DMS 273 treated with DMSO at 0.1 percent for 48 hours (cell line): ENCODE measurements around the gene BLM.
A peak's percentile ranks its signal among the peaks of the same experiment; 100 is the strongest.

Source experiments
- DNase-seq: peaks from one replicate; lab custom pipeline; 2025; lab: John Stamatoyannopoulos, UW

The BLM gene

DNA sequence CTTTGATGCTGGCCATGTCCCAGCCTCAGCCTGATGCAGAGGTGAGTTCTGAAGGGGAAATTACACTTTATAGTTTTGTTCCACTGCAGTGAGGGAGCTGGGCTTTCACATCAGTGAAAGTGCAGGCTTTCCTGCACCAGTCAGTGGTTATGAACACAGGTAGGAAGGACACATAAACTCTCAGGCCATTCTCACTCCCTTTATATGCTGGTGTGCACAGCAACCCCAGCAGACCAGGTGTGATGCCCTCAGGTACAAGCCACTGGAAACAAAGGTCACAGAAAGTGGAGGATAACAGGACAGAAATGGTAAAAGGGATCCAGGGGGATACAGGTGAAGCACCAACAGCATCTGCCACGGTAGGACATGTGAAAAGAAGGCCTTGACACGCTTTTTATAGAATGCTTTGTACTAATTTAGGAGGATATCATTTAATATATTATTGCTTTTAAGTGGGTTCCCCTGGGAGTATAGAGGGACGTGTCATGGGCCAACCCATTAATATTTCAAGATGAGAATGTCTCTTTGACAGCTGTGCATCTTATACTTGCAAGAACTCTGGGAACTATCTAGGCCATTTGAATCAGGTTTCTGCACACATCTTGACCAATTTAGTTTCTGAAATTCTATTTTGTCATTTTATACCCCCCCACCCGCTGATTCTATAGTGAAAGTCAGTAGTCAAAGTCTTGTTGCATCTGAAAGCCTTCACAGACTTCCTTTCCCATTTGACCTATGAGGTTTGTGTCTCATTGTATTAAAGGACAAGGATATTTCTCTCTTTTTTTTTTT lies 25.0 kb upstream of the BLM start:
- DNase-seq: no peak

DNA sequence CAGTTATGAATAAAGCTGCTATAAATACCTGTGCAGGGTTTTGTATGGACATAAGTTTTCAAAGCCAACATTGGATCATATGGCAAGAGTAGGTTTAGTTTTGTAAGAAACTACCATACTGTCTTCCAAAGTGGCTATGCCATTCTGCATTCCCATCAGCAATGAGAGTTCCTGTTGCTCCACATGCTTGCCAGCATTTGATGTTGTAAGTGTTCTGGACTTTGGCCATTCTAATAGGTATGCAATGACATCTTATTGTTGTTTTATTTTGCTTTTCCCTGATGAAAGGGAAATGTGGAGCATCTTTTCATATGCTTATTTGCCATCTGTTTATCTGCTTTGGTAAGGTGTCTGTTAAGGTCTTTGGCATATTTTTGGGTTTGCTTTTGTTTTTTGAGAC lies 22.2 kb upstream of the BLM start:
- no peak for DNase-seq

DNA sequence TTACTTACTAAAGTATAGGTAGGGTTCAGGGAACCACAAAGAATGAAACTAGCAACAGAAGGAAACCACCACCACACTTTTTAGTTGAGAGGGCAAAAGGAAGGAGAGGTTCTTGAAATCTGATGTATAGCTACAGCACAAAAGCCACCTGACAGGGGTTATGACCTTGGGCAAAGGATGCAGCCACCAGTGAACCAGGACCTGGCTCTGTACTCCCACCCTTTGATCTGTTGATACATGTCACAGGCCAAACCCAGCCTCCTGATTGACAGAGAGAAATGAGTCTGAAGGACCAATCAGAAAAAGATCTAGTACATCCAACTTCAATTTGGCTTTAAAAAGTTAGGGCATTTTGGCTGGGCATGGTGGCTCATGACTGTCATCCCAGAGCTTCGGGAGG lies 20.0 kb upstream of the BLM start:
- no peak for DNase-seq

DNA sequence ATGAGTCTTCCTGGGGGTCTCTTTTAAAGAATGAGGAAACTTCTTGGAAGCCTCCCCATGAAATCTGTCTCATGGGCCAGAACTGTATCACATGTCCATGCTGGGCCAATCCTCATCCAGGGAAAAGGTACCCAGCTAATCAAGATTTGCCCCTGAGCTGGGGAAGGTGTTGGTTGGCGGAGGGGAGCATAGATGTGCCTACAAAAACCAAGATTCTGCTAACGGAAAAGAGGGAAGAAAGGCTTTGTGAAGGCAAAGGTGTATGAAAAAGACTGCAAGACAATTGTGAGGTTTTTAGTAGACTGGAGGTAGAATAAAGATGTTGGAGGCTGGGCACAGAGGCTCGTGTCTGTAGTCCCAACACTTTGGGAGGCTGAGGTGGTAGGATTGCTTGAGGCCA lies 18.5 kb upstream of the BLM start:
- no peak for DNase-seq

DNA sequence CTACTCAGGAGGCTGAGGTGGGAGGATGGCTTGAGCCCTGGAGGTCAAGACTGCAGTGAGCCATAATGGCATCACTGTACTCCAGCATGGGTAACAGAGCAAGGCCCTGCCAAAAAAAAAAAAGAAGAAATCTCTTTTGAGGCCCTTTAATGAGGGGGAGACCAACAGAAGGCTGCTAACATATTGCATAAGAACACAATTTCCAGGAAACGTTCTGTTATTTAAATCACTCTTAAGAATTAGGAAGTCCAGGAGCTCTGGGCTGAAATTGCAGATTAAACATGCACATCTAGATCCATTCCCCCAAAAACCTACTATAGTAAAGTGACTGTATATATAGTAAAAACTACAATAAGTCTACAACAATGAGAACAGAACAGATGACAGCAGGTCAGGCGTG lies 16.1 kb upstream of the BLM start:
- DNase-seq: no peak

DNA sequence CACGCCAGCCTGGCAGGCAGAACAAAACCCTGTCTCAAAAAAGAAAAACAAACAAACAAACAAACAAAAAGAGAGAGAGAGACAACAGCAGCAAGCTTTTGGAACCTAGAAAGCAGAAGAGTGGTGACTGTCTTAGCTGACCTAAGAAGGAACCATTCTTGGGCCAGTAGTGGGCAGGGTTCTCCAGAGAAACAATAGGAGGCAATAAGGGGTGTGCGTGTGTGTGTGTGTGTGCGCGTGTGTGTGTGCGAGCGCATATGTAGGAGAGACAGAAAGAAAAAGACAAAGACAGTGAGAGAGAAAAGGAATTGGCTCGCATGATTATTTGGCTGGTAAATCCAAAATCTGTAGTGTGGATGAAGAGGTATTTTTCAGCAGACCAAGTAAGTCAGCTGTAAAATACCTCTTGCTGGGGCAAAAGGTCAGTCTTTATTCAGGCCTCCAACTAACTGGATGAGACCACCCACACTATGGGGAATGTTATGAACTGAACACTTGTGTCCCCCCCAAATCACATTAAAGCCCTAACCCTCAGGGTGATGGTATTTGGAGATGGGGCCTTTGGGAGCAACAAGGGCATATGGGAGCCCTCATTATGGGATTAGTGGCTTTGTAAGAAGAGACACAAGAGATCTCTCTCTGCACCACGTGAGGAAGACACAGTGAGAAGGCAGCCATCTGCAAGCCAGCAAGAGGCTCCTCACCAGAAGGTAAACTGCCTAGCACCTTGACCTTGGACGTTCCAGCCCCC lies 15.1 kb upstream of the BLM start:
- peak; percentile 36 for DNase-seq

DNA sequence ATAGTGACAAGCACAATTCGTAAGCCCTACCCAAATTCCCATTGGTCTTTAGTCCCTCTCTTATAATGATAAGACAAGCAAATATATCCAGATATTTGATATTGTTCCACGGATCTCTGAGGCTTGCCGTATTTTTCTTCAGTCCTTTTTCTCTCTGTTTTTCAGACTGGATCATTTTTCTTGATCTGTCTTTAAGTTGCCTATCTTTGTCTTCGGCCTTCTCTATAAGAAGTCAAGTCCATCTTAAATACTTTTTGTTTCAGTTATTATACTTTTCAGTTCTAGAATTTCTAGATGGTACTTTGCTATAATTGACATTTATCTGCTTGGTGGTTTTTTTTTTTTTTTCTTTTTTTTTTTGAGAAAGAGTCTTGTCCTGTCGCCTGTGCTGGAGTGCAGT lies 13.7 kb upstream of the BLM start:
- DNase-seq: no peak

DNA sequence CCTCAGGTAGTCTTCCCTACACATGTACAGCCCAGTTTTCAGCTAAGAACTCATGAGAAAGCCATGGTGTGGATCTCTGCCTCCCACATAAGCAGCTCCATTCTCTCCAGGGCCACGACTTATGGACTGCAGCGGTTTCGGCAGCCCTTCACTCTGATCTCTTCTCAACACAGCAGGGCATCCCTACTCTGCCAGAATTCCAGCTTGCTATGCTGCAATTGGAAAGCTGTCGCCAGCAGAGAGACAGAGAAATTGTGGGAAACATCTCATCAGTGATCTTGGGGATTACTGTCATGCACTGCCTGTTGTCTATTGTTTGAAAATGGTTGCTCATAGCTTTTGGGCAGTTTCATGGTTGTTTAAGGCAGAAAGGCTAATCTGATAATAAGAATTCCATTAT lies 11.9 kb upstream of the BLM start:
- no peak for DNase-seq

DNA sequence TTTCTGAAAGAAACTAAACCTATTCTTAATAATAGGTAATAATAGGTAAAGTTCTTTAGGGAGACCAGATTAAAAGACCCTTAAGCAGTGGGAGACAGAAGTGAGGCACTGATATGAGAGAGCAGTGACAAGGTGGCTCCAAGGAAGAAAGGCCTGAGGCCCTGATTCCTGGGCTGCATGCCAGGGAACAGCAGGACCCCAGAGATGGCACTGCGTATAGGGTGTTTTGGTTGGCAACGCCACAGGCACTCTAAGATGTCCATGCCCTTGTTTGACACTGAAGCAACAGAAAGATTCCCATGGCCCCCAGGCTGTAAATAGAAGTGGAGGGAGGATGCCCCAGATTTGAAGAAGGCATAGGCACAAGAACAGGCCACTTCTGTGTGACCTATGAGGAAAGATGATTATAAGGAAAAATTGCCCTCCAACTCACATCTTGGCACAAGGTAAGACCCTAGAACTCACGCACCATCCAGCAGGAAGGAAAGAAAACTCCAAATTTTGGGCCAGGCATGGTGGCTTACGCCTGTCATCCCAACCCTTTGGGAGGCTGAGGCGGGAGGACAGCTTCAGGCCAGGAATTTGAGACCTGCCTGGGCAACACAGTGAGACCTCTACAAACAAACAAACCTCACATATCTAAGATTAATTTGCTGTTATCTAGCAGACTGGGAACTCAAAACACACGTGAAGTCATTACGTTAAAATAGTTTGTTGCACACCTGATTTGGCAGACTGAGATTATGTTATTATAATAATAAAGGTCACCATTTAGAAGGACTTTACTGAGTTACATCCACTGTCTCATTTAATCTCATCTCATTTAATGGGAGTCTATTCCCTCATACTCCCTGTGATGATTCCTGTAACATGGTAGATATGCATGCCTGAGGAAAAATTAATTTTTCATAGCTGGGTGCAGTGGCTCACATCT lies 10.5 kb upstream of the BLM start:
- peak; percentile 44 for DNase-seq

DNA sequence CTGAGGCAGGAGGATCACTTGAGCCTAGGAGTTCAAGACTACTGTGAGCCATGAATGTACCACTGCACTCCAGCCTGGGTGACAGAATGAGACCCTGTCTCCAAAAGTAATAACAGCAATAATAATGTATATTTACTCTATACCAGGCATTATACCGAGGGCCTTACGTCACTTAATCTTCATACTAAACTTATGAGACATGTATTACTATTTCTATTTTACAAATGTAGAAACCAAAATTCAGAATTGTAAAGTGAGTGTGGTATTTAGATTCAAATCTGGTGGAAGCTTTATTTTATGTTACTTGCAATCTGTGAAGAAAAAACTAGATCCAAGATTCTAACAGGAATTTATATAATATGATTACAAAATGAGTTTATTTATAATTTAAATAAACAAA lies 9.7 kb upstream of the BLM start:
- DNase-seq: no peak

DNA sequence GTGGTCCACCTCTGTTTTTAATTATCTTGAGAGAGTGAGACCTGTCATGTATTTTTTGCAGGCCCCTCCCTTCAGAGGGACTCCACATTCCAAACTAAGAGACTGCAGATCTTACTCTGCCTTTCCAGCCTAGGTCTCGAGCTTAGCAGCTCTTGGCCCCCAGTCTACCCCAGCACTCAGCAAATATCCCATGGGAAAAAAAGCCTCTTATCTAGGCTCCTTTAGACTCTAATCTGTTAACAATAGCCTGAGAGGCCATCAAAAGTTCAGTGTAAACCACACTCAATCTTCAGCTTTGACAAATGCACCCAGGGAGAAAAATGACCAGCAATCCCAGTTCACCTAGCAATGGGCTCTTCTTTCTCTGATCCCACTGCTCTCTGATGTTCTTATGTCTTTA lies 8.6 kb upstream of the BLM start:
- DNase-seq: no peak

DNA sequence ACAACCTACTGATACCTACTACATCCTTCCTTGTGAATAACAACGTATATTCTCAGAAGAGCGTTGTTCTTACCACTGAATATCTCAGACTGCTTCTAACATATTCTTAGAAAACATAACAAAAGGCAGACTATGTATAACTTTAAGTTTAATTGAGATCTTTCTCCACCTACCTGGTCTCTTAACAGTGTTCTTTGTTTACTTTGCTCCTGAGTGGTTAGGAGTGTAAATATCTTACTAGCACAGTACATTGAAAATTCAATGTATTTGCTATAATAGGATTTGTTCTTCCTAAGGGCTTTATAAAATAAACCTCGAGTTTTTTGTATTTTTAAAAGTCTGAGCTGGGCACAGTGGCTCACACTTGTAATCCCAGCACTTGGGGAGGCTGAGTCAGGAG lies 7.9 kb upstream of the BLM start:
- no peak for DNase-seq

DNA sequence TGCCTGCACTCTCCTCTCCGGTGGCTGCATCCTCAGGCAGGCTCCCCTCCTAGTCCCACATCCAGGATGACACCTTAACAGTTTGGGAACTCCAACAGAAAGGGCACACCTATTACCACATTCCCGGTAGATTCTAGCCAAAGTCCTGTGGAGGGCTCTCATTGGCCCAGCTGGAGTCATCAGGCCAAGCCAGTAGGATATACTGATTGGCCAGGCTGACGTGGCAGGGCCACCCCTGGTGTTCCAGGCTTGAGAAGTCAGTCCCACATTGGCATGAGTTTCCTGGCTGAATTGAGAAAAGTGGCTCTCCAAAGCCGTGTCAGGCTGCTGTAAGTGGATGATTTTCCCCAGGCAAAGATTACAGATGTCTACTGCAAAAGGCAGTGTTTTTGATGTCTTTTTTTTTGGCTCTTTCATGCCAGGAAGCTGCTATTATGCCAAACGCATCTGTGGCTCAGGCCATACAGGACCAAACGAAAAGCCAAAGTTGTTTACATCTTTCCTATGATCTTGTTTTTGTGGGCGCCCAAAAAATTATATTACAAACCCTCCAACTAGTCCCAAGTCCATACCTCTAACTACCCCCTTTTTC lies 6.6 kb upstream of the BLM start:
- no peak for DNase-seq

DNA sequence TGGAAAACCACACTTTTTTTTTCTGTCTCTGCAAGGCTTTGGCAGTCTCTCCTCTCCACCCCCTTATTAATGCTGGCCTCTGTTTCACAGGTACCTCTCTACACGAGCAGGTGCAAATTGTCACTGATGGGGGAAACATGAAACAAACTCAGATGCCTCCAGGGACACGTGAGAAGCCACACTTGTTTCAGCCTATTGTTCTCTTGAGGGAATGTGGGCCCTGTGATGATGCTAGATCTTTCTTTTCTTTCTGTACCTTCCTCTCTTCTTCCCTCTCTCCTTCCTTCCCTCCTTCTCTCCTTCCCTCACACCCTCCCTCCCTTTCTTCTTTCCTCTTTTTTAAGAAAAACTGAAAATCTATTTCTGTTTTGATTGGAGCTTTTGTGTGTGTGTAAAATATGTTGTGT lies 5.7 kb upstream of the BLM start:
- no peak for DNase-seq

DNA sequence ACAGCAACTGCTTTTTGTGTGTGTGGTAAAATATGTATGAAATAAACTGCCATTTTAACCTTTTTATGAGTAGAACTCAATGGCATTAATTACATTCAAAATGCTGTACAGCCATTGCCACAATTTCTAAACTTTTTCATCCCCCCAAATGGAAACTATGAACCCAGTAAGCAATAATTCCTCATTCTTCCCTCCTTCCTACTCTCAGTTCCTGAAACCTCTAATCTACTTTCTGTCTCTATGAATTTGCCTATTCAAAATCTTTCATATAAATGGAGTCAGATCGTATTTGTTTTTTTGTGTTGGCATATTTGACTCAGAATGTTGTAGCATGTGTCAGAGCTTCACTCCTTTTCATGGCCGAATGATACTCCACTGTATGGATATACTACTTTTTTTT lies 5.3 kb upstream of the BLM start:
- no peak for DNase-seq

DNA sequence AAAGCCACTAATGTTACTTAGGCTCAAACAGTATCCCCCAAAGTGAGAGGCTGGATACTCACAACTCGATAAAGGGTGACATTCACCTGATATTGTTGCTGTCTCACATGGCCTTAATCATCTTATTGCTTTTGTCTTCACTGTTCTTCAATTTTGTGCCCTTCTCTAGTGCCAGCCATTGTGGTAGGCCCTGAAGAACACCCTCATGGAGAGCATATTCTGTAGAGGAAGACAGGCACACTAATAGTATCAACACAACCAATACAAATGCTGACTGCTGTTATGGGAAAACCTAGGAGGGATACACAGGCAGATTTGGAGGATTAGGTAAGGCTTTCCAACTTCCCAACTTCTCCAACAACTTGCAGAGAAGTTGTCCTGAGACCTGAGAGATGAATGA lies 4.1 kb upstream of the BLM start:
- DNase-seq: no peak

DNA sequence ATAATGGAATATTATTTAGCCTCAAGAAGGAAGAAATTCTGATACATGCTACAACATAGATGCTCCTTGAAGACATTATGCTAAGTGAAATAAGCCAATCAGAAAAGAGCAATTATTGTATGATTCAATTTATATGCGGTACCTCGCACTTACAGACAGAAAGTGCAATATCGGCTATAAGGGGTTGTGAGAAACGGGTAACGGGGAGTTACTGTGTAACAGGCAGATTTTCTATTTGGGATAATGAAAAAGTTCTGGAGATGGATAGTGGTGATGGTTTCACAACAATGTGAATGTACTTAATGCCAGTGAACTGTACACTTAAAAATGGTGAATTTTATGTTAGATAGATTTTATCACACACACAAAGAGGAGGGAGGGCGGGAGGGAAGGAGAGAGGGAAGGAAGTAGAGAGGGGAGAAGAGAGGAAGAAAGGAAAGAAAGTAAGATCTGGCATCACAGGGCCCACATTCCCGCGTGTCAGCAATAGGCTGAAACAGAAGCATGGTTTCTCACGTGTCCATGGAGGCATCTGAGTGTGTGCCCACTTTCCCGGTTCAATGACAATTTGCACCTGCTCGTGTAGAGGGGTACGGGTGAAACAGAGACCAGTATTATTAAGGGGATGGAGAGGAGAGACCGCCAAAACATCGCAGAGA lies 700 bp upstream of the BLM start:
- no peak for DNase-seq

DNA sequence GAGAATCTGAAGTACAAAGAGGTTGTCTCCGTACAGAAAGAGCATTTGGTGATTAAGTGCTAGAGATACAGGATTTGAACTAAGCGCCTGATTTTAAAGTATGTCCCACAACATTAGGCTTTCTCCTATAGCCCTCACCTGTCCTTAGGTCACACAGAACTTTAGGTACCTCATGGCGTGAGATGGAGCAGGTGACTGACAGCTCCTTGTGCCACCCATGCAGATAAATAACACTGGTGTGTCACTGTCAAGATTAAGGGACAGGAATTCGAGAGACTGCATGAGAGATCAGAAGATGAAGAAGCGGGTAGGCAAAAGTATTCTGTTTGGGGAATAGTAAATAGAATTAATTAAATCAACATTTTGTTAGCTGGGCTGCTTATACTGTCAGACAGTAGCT lies 1.1 kb downstream of the BLM start:
- no peak for DNase-seq

DNA sequence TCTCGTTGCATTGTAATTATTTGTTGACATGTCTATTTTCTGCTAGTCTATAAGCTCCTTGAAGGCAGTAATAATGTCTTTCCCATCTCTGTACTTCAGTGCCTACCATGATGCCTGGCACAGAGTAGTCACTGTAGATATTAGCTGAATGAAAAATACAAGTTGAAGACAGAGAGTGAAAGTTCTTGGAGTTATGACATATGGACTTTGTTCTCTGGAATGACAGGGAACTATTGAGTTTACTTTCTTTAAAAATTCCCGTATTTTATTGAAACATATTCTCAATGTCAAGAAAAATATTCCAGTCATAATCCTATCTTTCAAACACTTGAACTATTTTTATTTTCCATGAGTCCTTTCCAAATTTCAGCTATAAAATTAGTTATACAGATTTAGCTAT lies 3.0 kb downstream of the BLM start:
- no peak for DNase-seq

DNA sequence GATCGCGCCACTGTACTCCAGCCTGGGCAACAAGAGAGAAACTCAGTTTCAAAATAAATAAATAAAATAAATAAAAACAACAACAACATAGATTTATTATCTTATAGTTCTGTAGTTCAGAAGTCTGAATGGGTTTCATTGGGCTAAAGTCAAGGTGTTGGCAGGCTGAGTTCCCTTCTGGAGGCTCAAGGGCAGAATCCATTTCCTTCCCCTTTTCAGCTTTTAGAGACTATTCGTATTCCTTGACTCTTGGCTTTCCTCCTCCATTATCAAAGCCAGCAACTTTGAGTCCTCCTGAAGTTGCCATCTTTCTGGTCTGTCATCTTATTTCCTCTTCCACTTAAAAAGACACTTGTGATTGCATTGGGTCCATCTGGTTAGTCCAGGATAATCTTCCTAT lies 12.1 kb downstream of the BLM start:
- no peak for DNase-seq

DNA sequence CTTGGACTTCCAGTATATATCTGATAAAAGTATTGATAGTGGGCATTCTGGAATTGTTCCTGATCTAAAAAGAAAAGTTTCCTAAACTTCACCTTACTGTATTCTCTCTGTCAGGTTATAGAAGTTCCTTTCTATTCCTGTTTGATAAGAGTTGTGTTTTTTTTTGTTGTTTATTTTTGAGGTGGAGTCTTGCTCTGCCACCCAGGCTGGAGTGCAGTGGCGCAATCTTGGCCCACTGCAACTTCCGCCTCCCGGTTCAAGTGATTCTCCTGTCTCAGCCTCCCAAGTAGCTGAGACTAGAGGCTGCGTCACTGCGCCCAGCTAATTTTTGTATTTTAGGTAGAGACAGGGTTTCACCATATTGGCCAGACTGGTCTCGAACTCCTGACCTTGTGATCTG lies 13.1 kb downstream of the BLM start:
- DNase-seq: no peak

DNA sequence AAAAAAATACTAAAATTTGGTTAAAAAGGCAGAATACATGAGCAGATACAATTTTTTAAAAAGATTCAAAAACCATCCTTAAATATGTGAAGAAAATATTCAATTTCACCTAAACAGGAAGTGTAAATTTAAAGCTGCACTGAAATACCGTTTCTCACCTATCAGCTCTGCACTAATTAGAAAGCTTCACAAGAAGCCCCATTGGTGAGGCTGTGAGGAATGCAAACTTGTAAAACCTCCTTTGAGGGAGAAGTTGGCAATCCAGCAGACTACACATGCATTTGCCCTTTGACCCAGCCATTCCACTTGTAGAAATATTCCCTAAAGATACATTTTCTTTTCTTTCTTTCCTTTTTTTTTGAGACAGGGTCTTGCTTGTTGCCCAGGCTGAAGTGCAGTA lies 18.8 kb downstream of the BLM start:
- no peak for DNase-seq
